ENCODE data around the gene DDR1. TPM values are rescaled to one million over a fixed set of nuclear protein-coding genes. Genes with fewer than 3 reads are reported as not detected.

Gene DDR1
- total RNA-seq, 1 experiment from 2014 or later, result 258 TPM

DNA sequence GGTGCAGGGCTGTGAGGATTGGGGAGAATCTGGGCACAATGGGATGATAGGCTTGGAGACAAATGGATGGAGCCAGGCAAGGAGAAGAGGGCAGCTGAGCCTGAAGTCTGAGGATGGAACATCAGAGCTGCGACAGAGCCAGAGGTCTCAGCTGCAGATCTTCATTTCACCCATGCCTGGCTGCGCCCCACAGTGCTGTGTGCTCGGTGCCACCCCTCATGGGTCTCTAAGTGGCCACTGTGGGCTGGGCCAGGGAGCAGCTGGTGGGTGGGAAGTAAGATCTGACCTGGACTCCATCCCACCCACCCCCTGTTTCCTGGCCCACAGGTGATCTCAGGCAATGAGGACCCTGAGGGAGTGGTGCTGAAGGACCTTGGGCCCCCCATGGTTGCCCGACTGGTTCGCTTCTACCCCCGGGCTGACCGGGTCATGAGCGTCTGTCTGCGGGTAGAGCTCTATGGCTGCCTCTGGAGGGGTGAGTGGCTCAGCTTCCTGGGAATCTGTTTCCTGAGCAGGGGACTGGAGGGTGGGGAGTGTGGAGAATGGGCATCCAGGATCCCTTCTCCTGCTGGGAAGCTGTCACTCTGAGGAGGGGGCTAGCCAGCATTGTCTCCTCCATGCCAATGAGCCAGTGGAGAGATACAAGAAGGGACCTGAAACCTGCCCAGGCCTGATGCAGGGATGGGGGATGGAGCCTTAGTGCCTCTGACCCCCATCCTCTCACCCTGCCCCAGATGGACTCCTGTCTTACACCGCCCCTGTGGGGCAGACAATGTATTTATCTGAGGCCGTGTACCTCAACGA lies 6.5 kb downstream of the DDR1 start:
- no CpG with 5 or more reads among the region's 12 CpGs for WGBS (ENCODE audit: extremely low coverage, insufficient read length, low lambda C conversion rate)

More for the DNA sequence above, 6.5 kb downstream of the DDR1 start:
- Histone ChIP-seq H4K8ac (replicated peaks; ENCODE audit: insufficient read length, low read depth, low read length) (no peak overlapping the region), H3K4me1 (ENCODE audit: insufficient read depth, low read length) (no peaks in the 10 kb centered on the region; the same call in 1 of the 2 replicates), H3K4ac (ENCODE audit: low read depth, low read length) (no peak overlapping the region), H3K79me1 (ENCODE audit: insufficient read depth, low read depth, low read length, poor library complexity, severe bottlenecking) (peaks cover 7% of the 10 kb centered on the region), H2BK15ac (ENCODE audit: low read depth, low read length) (no peak overlapping the region), H3K9me3 (ENCODE audit: control insufficient read depth, low read depth, low read length) (no peaks in the 10 kb centered on the region), H3K23ac (ENCODE audit: insufficient read length, low read depth, low read length) (no peak overlapping the region), H2BK120ac (ENCODE audit: low read depth, low read length, poor library complexity, severe bottlenecking) (no peak overlapping the region), H4K20me1 (ENCODE audit: control insufficient read depth, insufficient read depth, insufficient read length) (no peaks in the 10 kb centered on the region), H2BK5ac (ENCODE audit: insufficient read length, low read length) (no peak overlapping the region), H4K91ac (ENCODE audit: insufficient read length, low read depth, low read length) (no peak overlapping the region), H4K5ac (ENCODE audit: insufficient read length, low read depth, low read length) (no peak overlapping the region), H2AK5ac (ENCODE audit: insufficient read length, low read length) (no peak overlapping the region), H3K23me2 (ENCODE audit: insufficient read length, low read depth, low read length, poor library complexity, severe bottlenecking) (peaks cover 3% of the 10 kb centered on the region), H3K9ac (ENCODE audit: extremely low read depth, insufficient read length, low read length) (no peak overlapping the region), H3T11ph (ENCODE audit: low read length) (no peak overlapping the region), H3K56ac (ENCODE audit: insufficient read length, low read depth, low read length) (no peak overlapping the region), H2BK20ac (ENCODE audit: low read depth, low read length, poor library complexity, severe bottlenecking) (no peak overlapping the region), H3K27ac (ENCODE audit: insufficient read length, low read depth, low read length) (no peak overlapping the region), H3K14ac (ENCODE audit: insufficient read depth, low read length) (no peak overlapping the region), H3K18ac (ENCODE audit: insufficient read length, low read depth, low read length) (no peak overlapping the region), H3K4me2 (ENCODE audit: insufficient read depth, insufficient read length, low read length) (no peak overlapping the region), H2BK12ac (ENCODE audit: insufficient read length, low read depth, low read length) (no peak overlapping the region), H3K27me3 (ENCODE audit: insufficient read depth, low read length) (no peaks in the 10 kb centered on the region), H3K79me2 (ENCODE audit: insufficient read depth, low read length) (peaks cover 11% of the 10 kb centered on the region; the same call in 1 of the 2 replicates), H2AFZ (ENCODE audit: low read length) (no peak overlapping the region)
- no peaks in the 10 kb centered on the region for H3K9me3 Mint-ChIP-seq
- H3K36me3 Mint-ChIP-seq (ENCODE audit: insufficient read depth in 1 of 3, low read depth in 3 of 3), result peaks cover 38 to 78% (median 77%) of the 10 kb centered on the region in 3 experiments
- no peak for DNase-seq
- peak overlapping the region in 1 of 2 experiments; percentile 6; a peak in 1 of 5 replicates for H3K4me3 Mint-ChIP-seq
- no peaks in the 10 kb centered on the region; the same call in 1 of the 2 replicates for H3K27me3 Mint-ChIP-seq (ENCODE audit: low read depth)
- TF ChIP-seq, protein P1, sequence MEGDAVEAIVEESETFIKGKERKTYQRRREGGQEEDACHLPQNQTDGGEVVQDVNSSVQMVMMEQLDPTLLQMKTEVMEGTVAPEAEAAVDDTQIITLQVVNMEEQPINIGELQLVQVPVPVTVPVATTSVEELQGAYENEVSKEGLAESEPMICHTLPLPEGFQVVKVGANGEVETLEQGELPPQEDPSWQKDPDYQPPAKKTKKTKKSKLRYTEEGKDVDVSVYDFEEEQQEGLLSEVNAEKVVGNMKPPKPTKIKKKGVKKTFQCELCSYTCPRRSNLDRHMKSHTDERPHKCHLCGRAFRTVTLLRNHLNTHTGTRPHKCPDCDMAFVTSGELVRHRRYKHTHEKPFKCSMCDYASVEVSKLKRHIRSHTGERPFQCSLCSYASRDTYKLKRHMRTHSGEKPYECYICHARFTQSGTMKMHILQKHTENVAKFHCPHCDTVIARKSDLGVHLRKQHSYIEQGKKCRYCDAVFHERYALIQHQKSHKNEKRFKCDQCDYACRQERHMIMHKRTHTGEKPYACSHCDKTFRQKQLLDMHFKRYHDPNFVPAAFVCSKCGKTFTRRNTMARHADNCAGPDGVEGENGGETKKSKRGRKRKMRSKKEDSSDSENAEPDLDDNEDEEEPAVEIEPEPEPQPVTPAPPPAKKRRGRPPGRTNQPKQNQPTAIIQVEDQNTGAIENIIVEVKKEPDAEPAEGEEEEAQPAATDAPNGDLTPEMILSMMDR (conservative IDR thresholded peaks at IDR 0.05), result no peak
- H3K4me1 Mint-ChIP-seq, result peaks cover 41 to 46% of the 10 kb centered on the region in 2 experiments
- H3K27ac Mint-ChIP-seq, result peak overlapping the region in 2 of 3 experiments; percentile 71 to 88; a peak in 4 of 7 replicates

Data from H9 (cell line).